Muscle layer of colon (tissue), 2 donors: ENCODE results near the gene NALCN.

Experiments
- H3K27ac ChIP-seq: one replicate; pipeline ENCODE4 v1.7.0; 2013; ENCODE audit warnings: low read depth, mild to moderate bottlenecking, low read length, moderate library complexity
- H3K27me3 ChIP-seq, 2 donors: one replicate each; pipeline ENCODE4 v1.7.0; 2013; ENCODE audit warnings: low read length in 2 of 2, mild to moderate bottlenecking in 2 of 2; ENCODE audit not compliant: insufficient read depth in 2 of 2, control insufficient read depth in 1 of 2
- H3K36me3 ChIP-seq: one replicate; pipeline ENCODE4 v1.7.0; 2013; ENCODE audit warnings: mild to moderate bottlenecking, low read length; ENCODE audit not compliant: insufficient read depth
- H3K4me1 ChIP-seq: one replicate; pipeline ENCODE4 v1.7.0; 2013; ENCODE audit warnings: mild to moderate bottlenecking, low read length; ENCODE audit not compliant: insufficient read depth
- H3K4me3 ChIP-seq, 2 donors: one replicate each; pipeline ENCODE4 v1.7.0; 2013; ENCODE audit warnings: low read length in 2 of 2, low read depth in 1 of 2, mild to moderate bottlenecking in 1 of 2, moderate library complexity in 1 of 2
- H3K9ac ChIP-seq: one replicate; pipeline ENCODE4 v1.7.0; 2013; ENCODE audit warnings: low read length
- H3K9me3 ChIP-seq: one replicate; pipeline ENCODE4 v1.7.0; 2013; ENCODE audit warnings: mild to moderate bottlenecking, low read length
- donor health status: abdominal sarcoma.
- donor health status: Adenocarcinoma of cecum.

The NALCN gene

DNA sequence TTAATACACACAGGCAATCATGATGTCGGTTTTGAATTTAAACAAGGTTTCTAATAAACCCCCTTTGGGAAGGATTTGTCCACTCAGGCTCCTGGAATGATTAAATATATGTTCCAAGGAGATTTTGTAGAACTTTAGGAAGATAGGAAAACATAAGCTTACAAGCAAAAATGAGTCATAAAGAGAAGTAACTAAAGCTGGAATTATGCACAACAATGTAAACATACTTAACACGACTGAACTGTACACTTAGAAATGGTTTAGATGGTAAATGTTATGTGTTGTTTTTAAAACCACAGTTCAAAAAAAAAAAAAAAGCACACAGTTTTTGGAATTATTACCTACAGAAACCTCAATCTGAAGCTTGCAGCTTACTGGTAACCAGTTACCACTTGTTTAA, 304.4 kb downstream of the NALCN start:
- Histone ChIP-seq H3K27ac (no peak overlapping the region), H3K4me1 (no peaks in the 10 kb centered on the region), H3K9me3 (no peaks in the 10 kb centered on the region), H3K9ac (no peak overlapping the region), H3K27me3 (no peaks in the 10 kb centered on the region), H3K36me3 (no peaks in the 10 kb centered on the region), H3K4me3 (no peak overlapping the region)

GRCh38 chr13:101109005-101109404, 307.3 kb downstream of the NALCN start:
- Histone ChIP-seq H3K27ac (no peak overlapping the region), H3K9ac (no peak overlapping the region), H3K4me1 (no peaks in the 10 kb centered on the region), H3K9me3 (no peaks in the 10 kb centered on the region), H3K27me3 (no peaks in the 10 kb centered on the region), H3K36me3 (no peaks in the 10 kb centered on the region), H3K4me3 (no peak overlapping the region)

DNA sequence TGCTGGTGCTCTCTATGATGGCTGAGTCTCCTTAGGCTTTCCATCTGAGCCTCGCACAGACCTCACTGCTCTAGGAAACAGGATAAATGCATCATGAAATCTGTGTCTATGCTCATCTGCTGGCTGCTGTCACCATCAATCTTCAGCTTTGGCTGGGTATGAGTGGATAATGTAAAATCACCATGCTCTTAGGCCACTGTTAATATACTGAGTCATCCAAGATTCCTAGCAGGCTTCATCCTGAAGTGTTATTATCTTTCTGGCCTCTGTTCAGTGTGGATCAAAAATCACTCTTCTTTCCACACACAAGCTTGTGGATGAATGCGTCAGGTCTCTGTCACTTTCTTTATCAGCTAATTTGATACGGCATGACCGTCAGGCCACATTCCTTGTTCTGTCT, 317.4 kb downstream of the NALCN start:
- Histone ChIP-seq H3K4me3 (no peak overlapping the region), H3K9ac (no peak overlapping the region), H3K27me3 (no peaks in the 10 kb centered on the region), H3K9me3 (no peaks in the 10 kb centered on the region), H3K36me3 (no peaks in the 10 kb centered on the region), H3K4me1 (no peaks in the 10 kb centered on the region), H3K27ac (no peak overlapping the region)

DNA sequence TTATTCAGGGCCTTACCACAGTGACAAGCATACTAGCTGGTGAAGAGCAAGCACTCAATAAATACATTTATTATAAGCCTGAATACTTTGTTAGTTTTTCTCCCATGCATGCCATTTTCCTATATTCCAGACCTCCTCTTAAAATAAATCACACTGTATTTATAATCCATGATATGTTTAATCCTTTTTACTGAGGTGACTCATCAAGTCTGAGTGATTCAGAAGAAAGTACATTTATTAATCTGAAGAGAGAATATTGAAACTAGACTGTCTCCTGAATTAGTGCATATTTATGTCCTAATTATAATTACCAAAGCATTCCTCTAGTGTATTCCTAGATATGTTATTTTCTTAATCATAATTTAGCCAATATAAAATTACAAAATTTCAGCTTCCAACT, 323.3 kb downstream of the NALCN start:
- Histone ChIP-seq H3K9me3 (no peaks in the 10 kb centered on the region), H3K4me3 (no peak overlapping the region), H3K4me1 (no peaks in the 10 kb centered on the region), H3K27ac (no peak overlapping the region), H3K27me3 (no peaks in the 10 kb centered on the region), H3K9ac (no peak overlapping the region), H3K36me3 (no peaks in the 10 kb centered on the region)

DNA sequence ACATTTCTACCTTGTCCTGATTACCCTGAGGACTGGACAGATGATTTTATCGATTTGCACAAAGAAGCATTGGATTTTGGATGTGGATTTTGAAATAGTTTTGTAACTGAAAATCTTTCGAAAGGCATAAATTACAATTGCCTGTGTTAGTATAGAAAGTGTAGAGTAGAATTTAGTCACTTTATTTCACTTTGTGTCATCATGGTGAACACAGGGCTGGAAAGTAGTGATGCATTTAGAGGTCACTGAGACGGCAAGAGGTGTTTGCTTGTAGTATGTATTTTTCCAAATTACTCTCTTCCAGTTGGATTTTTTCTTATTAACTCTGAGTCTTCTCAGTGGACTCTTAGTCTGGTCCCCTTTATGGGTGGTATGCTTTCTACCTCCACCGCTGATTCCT, 326.0 kb downstream of the NALCN start:
- Histone ChIP-seq H3K9me3 (no peaks in the 10 kb centered on the region), H3K9ac (no peak overlapping the region), H3K4me1 (no peaks in the 10 kb centered on the region), H3K27ac (no peak overlapping the region), H3K36me3 (no peaks in the 10 kb centered on the region), H3K4me3 (no peak overlapping the region), H3K27me3 (no peaks in the 10 kb centered on the region)

GRCh38 chr13:101085551-101085950, 330.8 kb downstream of the NALCN start:
- no peaks in the 10 kb centered on the region for H3K36me3 ChIP-seq
- H3K27me3 ChIP-seq, result no peaks in the 10 kb centered on the region
- no peak overlapping the region for H3K9ac ChIP-seq
- H3K27ac ChIP-seq, result no peak overlapping the region
- no peak overlapping the region for H3K4me3 ChIP-seq
- no peaks in the 10 kb centered on the region for H3K4me1 ChIP-seq
- H3K9me3 ChIP-seq, result no peaks in the 10 kb centered on the region

DNA sequence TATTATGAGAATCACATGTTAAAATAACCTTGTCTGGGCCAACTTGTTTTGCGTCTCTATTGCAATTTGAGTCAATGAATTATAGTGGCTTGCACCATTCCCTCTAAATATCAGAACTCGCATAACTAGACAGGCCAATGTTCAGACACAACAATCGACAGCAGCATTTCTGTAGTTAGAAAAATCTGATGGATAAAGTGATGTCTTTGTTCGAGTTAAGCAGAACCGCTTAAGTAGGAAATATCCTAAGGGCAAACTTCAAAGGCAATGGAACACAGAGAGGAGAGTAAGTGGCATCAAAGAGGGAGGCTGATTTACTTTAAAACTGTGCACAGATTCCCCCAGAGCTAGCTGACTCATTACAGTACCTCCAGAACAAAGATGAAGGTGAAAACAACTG, 333.9 kb downstream of the NALCN start:
- H3K4me1 ChIP-seq, result no peaks in the 10 kb centered on the region

DNA sequence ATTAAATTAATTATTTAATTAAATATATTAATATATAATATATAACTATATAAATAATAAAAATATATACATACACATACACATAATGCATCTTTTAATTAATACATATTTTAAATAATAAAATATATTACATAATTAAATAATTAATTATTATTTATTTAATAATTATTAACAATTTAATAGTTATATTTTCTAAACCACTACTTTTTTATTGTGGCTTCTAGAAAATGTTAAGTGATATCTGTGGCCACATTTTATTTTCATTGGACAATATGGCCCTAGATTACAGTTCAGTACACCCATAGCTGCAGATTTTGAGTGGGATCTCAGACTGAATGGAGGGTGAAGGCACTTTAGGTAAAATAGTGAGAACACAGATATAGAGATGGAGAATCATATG, 335.7 kb downstream of the NALCN start:
- H3K9me3 ChIP-seq, result no peaks in the 10 kb centered on the region
- H3K27ac ChIP-seq, result no peak overlapping the region
- H3K36me3 ChIP-seq, result no peaks in the 10 kb centered on the region
- H3K9ac ChIP-seq, result no peak overlapping the region
- H3K4me3 ChIP-seq, result no peak overlapping the region
- no peaks in the 10 kb centered on the region for H3K4me1 ChIP-seq
- H3K27me3 ChIP-seq, result no peaks in the 10 kb centered on the region

More for the DNA sequence above, 333.9 kb downstream of the NALCN start:
- H3K27ac ChIP-seq, result no peak overlapping the region
- no peaks in the 10 kb centered on the region for H3K9me3 ChIP-seq
- H3K27me3 ChIP-seq, result no peaks in the 10 kb centered on the region
- H3K9ac ChIP-seq, result no peak overlapping the region
- H3K36me3 ChIP-seq, result no peaks in the 10 kb centered on the region
- no peak overlapping the region for H3K4me3 ChIP-seq

DNA sequence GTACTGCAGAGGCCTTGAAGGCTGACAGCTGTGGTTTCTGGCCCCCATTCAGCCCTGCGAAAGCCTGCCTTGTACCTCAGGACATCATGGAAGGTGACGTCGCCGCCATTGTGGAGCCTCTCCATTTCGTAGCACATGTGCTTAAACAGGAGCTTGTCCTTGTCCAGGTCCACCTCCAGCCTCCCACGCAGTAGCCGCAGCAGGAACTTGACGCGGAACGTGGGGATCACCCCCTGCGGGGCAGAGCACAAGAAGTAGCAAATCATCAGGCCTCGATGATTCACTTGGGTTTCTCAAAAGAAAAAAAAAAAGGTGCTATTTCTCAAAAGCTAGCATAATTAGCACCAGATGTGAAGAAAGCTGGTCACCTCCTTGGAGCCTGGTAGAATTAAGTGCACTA, 351.0 kb downstream of the NALCN start:
- H3K4me1 ChIP-seq, result no peaks in the 10 kb centered on the region
- H3K36me3 ChIP-seq, result no peaks in the 10 kb centered on the region
- H3K27ac ChIP-seq, result no peak overlapping the region
- no peak overlapping the region for H3K4me3 ChIP-seq
- H3K9me3 ChIP-seq, result no peaks in the 10 kb centered on the region
- H3K9ac ChIP-seq, result no peak overlapping the region
- H3K27me3 ChIP-seq, result no peaks in the 10 kb centered on the region

DNA sequence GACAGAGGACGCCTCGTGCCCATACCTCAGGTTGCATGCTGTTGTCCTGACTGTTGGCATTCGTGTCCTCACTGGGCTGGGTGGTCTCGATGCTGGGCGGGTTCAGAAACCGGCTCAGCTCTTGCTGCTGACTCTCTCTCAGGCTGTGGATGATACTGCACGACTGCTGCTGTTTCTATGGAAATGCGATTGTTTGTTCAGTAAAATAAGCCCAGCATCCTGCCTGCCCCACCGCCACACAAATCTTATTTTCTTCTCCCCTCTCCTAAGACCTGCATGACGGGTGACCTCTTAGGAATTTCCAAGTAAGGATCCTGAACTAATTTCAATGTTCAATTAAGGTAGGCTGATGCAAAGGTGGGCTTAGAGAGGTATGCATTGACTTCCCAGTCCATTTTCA, 356.5 kb downstream of the NALCN start:
- Histone ChIP-seq H3K27ac (no peak overlapping the region), H3K4me1 (no peaks in the 10 kb centered on the region), H3K4me3 (no peak overlapping the region), H3K36me3 (no peaks in the 10 kb centered on the region), H3K9me3 (no peaks in the 10 kb centered on the region), H3K27me3 (no peaks in the 10 kb centered on the region), H3K9ac (no peak overlapping the region)

- H3K9ac ChIP-seq, result no peak overlapping the region
- no peaks in the 10 kb centered on the region for H3K27me3 ChIP-seq
- H3K27ac ChIP-seq, result no peak overlapping the region
- H3K9me3 ChIP-seq, result no peaks in the 10 kb centered on the region
- H3K4me1 ChIP-seq, result no peaks in the 10 kb centered on the region
- H3K4me3 ChIP-seq, result no peak overlapping the region
- H3K36me3 ChIP-seq, result no peaks in the 10 kb centered on the region
These were observed 357.5 kb downstream of the NALCN start for GRCh38 chr13:101058841-101059240.

GRCh38 chr13:101053301-101054093, 362.8 kb downstream of the NALCN start:
- Histone ChIP-seq H3K9me3 (no peaks in the 10 kb centered on the region), H3K4me3 (no peak overlapping the region), H3K27ac (no peak overlapping the region), H3K4me1 (no peaks in the 10 kb centered on the region), H3K36me3 (no peaks in the 10 kb centered on the region), H3K27me3 (no peaks in the 10 kb centered on the region), H3K9ac (no peak overlapping the region)
